Measurements from ENCODE around the gene A4GALT. TPM values are rescaled to one million over a fixed set of nuclear protein-coding genes. Genes with fewer than 3 reads are reported as not detected.

Gene A4GALT
- total RNA-seq, 5 donors from 2014 or later (not counting 1 experiment from before 2014, with no cell fraction given) = 0.26 to 0.60 (median 0.46) TPM; not detected in 2

DNA sequence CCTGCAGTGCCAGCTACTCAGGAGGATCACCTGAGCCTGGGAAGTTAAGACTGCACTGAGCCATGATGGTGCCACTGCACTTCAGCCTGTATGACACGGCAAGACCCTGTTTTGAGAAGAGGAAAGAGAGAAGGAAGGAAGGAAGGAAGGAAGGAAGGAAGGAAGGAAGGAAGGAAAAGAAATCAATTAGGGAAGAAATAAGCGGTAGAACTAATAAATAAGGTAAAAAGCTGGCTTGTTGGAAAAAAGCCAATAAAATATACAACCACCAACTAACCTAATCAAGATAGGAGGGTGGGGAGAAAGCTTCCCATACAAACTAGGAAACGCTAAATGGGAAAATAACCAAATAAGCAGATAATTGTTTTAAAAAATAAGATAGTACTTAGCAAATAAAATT lies 12.3 kb downstream of the A4GALT start:
- H3K36me3 Mint-ChIP-seq = peaks cover 2% of the 10 kb centered on the region
- H3K27ac ChIP-seq (ENCODE audit: low read length) = no peak overlapping the region
- H3K9me3 Mint-ChIP-seq = peaks cover 3 to 11% (median 7%) of the 10 kb centered on the region in 3 donors
- no peaks in the 10 kb centered on the region for H3K9me3 ChIP-seq
- no peak overlapping the region for H3K27ac Mint-ChIP-seq
- ChIA-PET POLR2A (interaction anchor here in 1 of 2 donors (0.6 to 0.8 kb wide), 2 partner anchors 20 to 891 kb away, joined by 3 to 4 read pairs; no protein-coding TSS in a partner anchor), CTCF (no interaction called here)
- ATAC-seq (replicated peaks in 1 of 4) (no peak), DNase-seq (no peak)
- H3K36me3 ChIP-seq (ENCODE audit: control insufficient read depth in 2 of 2, extremely low read depth in 1 of 2, insufficient read depth in 1 of 2, low read length in 1 of 2) = no peaks in the 10 kb centered on the region
- H3K4me3 Mint-ChIP-seq = no peak overlapping the region
- no peaks in the 10 kb centered on the region for H3K4me1 Mint-ChIP-seq
- H3K27me3 ChIP-seq (replicated peaks in 1 of 2; ENCODE audit: control insufficient read depth in 2 of 2, extremely low read depth in 1 of 2, insufficient read depth in 2 of 2, low read length in 1 of 2) = peaks cover 0 to 33% of the 10 kb centered on the region in 2 experiments
- no peak overlapping the region for H3K4me3 ChIP-seq (ENCODE audit: control insufficient read depth in 1 of 2, extremely low read depth in 1 of 2, low read length in 1 of 2)
- H3K27me3 Mint-ChIP-seq = peaks cover 15 to 19% of the 10 kb centered on the region in 2 donors
- WGBS (ENCODE audit: insufficient coverage) = 83% methylated on average over 1 of the region's 3 CpGs
- H3K4me1 ChIP-seq (ENCODE audit: control insufficient read depth in 1 of 2, extremely low read depth in 1 of 2, insufficient read depth in 2 of 2, low read length in 2 of 2) = no peaks in the 10 kb centered on the region

DNA sequence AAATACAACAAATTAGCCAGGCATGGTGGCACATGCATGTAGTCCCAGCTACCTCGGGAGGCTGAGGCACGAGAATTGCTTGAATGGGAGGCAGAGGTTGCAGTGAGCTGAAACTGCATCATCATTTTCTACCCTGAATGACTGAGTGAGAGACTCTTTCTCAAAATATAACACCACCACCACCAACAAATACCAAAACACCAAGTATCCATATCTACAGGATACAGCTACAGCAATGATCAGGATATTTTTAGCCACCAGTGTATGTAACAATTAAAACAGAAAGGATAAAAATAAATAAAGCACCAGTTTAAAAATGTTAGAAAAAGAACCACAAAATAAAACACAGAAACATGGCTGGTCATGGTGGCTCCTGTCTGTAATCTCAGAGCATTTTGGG lies 13.2 kb downstream of the A4GALT start:
- no CpG with 5 or more reads among the region's 2 CpGs for WGBS (ENCODE audit: insufficient coverage)
- ChIA-PET POLR2A (no interaction called here), CTCF (no interaction called here)
- Mint-ChIP-seq H3K27ac (no peak overlapping the region), H3K4me1 (no peaks in the 10 kb centered on the region), H3K9me3 (peaks cover 3 to 11% (median 7%) of the 10 kb centered on the region in 3 donors), H3K4me3 (no peak overlapping the region), H3K27me3 (peaks cover 10 to 13% of the 10 kb centered on the region in 2 donors), H3K36me3 (peaks cover 2% of the 10 kb centered on the region)
- Histone ChIP-seq H3K36me3 (ENCODE audit: control insufficient read depth in 2 of 2, extremely low read depth in 1 of 2, insufficient read depth in 1 of 2, low read length in 1 of 2) (no peaks in the 10 kb centered on the region), H3K27ac (ENCODE audit: low read length) (no peak overlapping the region), H3K27me3 (replicated peaks in 1 of 2; ENCODE audit: control insufficient read depth in 2 of 2, extremely low read depth in 1 of 2, insufficient read depth in 2 of 2, low read length in 1 of 2) (peaks cover 0 to 31% of the 10 kb centered on the region in 2 experiments), H3K4me3 (ENCODE audit: control insufficient read depth in 1 of 2, extremely low read depth in 1 of 2, low read length in 1 of 2) (no peak overlapping the region), H3K4me1 (ENCODE audit: control insufficient read depth in 1 of 2, extremely low read depth in 1 of 2, insufficient read depth in 2 of 2, low read length in 2 of 2) (no peaks in the 10 kb centered on the region), H3K9me3 (no peaks in the 10 kb centered on the region)
- ATAC-seq (replicated peaks in 1 of 4) (no peak), DNase-seq (no peak)

DNA sequence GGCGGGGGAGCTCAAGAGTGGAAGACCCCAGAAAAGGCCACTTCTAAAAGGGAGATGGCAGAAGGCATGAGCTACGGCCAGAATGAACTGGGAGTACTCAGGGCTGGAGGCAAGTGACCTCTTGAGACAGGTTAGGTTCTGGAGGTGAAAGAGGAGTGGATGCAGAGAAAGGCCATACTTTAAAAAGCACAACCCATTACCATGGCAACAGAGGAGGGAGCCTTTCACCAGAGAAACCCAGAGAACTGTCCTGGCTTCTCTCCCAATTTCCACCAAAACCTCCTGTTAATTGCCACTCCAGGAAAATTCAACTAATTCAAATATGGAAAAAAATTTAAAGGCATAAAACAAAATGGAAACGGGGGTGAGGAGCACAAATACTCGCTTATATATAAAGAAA lies 15.8 kb downstream of the A4GALT start:
- WGBS (ENCODE audit: insufficient coverage) = 100% methylated on average over 1 of the region's 4 CpGs
- no peak overlapping the region for H3K4me3 Mint-ChIP-seq
- peaks cover 2% of the 10 kb centered on the region for H3K36me3 Mint-ChIP-seq
- peaks cover 3 to 10% (median 5%) of the 10 kb centered on the region in 3 donors for H3K9me3 Mint-ChIP-seq
- H3K27me3 Mint-ChIP-seq = peaks cover 7 to 9% of the 10 kb centered on the region in 2 donors
- ChIA-PET POLR2A (no interaction called here), CTCF (no interaction called here)
- Histone ChIP-seq H3K4me1 (ENCODE audit: control insufficient read depth in 1 of 2, extremely low read depth in 1 of 2, insufficient read depth in 2 of 2, low read length in 2 of 2) (no peaks in the 10 kb centered on the region), H3K27me3 (replicated peaks in 1 of 2; ENCODE audit: control insufficient read depth in 2 of 2, extremely low read depth in 1 of 2, insufficient read depth in 2 of 2, low read length in 1 of 2) (peaks cover 0 to 33% of the 10 kb centered on the region in 2 experiments), H3K36me3 (ENCODE audit: control insufficient read depth in 2 of 2, extremely low read depth in 1 of 2, insufficient read depth in 1 of 2, low read length in 1 of 2) (no peaks in the 10 kb centered on the region), H3K27ac (ENCODE audit: low read length) (no peak overlapping the region), H3K4me3 (ENCODE audit: control insufficient read depth in 1 of 2, extremely low read depth in 1 of 2, low read length in 1 of 2) (no peak overlapping the region), H3K9me3 (no peaks in the 10 kb centered on the region)
- DNase-seq = no peak
- no peak for ATAC-seq (replicated peaks in 1 of 4)
- H3K4me1 Mint-ChIP-seq = no peaks in the 10 kb centered on the region
- no peak overlapping the region for H3K27ac Mint-ChIP-seq

DNA sequence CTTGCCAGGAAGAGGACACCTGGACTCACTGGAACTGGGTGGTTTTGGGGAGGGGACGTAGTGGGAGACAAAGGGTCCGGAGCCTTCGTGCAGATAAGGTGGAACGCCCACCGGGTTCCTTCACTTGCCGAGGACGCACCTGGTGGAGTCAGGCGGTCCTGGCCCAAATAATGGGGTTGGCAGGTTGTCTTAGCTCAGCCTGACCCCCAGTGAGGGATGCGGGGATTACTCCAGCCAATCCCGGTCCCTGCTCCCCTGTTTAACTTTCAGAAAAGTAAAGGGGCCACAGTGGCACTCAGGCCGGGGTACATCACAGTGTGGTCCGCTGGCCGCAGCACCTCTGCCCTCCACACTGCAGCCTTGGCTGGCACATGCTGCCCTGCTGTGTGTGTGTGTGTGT lies 18.0 kb downstream of the A4GALT start:
- CTCF ChIA-PET = no interaction called here
- H3K27me3 ChIP-seq (replicated peaks in 1 of 2; ENCODE audit: control insufficient read depth in 2 of 2, extremely low read depth in 1 of 2, insufficient read depth in 2 of 2, low read length in 1 of 2) = peaks cover 0 to 24% of the 10 kb centered on the region in 2 experiments
- Mint-ChIP-seq H3K9me3 (no peaks in the 10 kb centered on the region), H3K27ac (no peak overlapping the region), H3K4me3 (no peak overlapping the region), H3K36me3 (no peaks in the 10 kb centered on the region), H3K4me1 (no peaks in the 10 kb centered on the region), H3K27me3 (peaks cover 5 to 7% of the 10 kb centered on the region in 2 donors)
- no peak for ATAC-seq (replicated peaks in 1 of 4)
- no peaks in the 10 kb centered on the region for H3K9me3 ChIP-seq
- H3K4me1 ChIP-seq (ENCODE audit: control insufficient read depth in 1 of 2, extremely low read depth in 1 of 2, insufficient read depth in 2 of 2, low read length in 2 of 2) = no peaks in the 10 kb centered on the region
- no peak for DNase-seq
- POLR2A ChIA-PET = no interaction called here
- H3K4me3 ChIP-seq (ENCODE audit: control insufficient read depth in 1 of 2, extremely low read depth in 1 of 2, low read length in 1 of 2) = no peak overlapping the region
- H3K36me3 ChIP-seq (ENCODE audit: control insufficient read depth in 2 of 2, extremely low read depth in 1 of 2, insufficient read depth in 1 of 2, low read length in 1 of 2) = no peaks in the 10 kb centered on the region
- H3K27ac ChIP-seq (ENCODE audit: low read length) = no peak overlapping the region
- 91% methylated on average over 12 of the region's 13 CpGs for WGBS (ENCODE audit: insufficient coverage)

DNA sequence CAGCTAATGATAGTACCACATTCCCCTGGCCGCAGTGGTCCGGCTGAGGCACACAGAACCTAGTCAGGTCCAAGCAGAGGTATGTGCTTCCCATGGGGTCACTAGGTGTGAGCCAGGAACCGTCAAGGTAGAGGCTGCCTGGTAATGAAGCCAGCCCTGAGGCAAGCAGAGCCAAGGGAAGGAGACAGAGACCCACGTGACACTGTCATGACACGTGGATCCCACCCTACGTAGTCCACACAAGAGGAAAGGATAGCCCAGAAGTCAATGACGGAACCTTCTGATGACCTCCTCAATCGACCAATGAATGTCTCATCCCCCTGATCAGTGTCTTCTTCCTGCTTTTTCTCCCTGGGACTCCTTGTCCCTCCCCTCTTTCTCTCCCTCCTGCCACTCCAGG lies 19.0 kb downstream of the A4GALT start:
- WGBS (ENCODE audit: insufficient coverage) = 75% methylated on average over 8 of the region's 8 CpGs
- Histone ChIP-seq H3K27ac (ENCODE audit: low read length) (no peak overlapping the region), H3K4me1 (ENCODE audit: control insufficient read depth in 1 of 2, extremely low read depth in 1 of 2, insufficient read depth in 2 of 2, low read length in 2 of 2) (no peaks in the 10 kb centered on the region), H3K27me3 (replicated peaks in 1 of 2; ENCODE audit: control insufficient read depth in 2 of 2, extremely low read depth in 1 of 2, insufficient read depth in 2 of 2, low read length in 1 of 2) (peaks cover 0 to 22% of the 10 kb centered on the region in 2 experiments), H3K36me3 (ENCODE audit: control insufficient read depth in 2 of 2, extremely low read depth in 1 of 2, insufficient read depth in 1 of 2, low read length in 1 of 2) (no peaks in the 10 kb centered on the region), H3K4me3 (ENCODE audit: control insufficient read depth in 1 of 2, extremely low read depth in 1 of 2, low read length in 1 of 2) (no peak overlapping the region), H3K9me3 (no peaks in the 10 kb centered on the region)
- Mint-ChIP-seq H3K27ac (no peak overlapping the region), H3K36me3 (no peaks in the 10 kb centered on the region), H3K4me1 (no peaks in the 10 kb centered on the region), H3K9me3 (no peaks in the 10 kb centered on the region), H3K4me3 (no peak overlapping the region), H3K27me3 (peaks cover 4 to 5% of the 10 kb centered on the region in 2 donors)
- DNase-seq = no peak
- ChIA-PET POLR2A (no interaction called here), CTCF (interaction anchor here in 1 of 2 donors (0.5 kb wide), 1 partner anchor 685 kb away, joined by 3 read pairs; no protein-coding TSS in a partner anchor)
- no peak for ATAC-seq (replicated peaks in 1 of 4)

DNA sequence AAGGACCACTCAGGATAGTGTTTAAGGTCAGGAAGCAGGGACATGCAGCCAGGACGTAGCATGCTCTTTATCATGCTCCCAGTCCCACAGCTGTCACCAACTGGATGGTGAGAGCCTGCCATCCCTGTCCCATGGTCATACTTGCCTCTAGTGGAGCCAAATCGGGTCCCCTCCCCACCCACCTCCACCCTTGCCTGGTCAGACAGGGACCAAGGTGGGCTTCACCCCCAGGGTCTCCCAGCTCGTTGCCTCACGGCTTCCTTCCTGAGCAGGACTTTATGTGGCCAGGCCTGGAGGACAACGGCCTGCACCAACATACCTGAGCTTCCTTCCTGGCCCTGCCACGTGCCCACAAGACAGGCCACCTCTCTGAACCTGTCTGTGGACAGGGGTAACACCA lies 19.8 kb downstream of the A4GALT start:
- POLR2A ChIA-PET = no interaction called here
- Mint-ChIP-seq H3K4me3 (no peak overlapping the region), H3K27me3 (peaks cover 4 to 5% of the 10 kb centered on the region in 2 donors), H3K27ac (no peak overlapping the region), H3K36me3 (no peaks in the 10 kb centered on the region), H3K9me3 (no peaks in the 10 kb centered on the region), H3K4me1 (no peaks in the 10 kb centered on the region)
- no peak overlapping the region for H3K27ac ChIP-seq (ENCODE audit: low read length)
- 66% methylated on average over 4 of the region's 6 CpGs for WGBS (ENCODE audit: insufficient coverage)
- CTCF ChIA-PET = no interaction called here
- H3K4me3 ChIP-seq (ENCODE audit: control insufficient read depth in 1 of 2, extremely low read depth in 1 of 2, low read length in 1 of 2) = no peak overlapping the region
- peaks cover 0 to 22% of the 10 kb centered on the region in 2 experiments for H3K27me3 ChIP-seq (replicated peaks in 1 of 2; ENCODE audit: control insufficient read depth in 2 of 2, extremely low read depth in 1 of 2, insufficient read depth in 2 of 2, low read length in 1 of 2)
- no peaks in the 10 kb centered on the region for H3K36me3 ChIP-seq (ENCODE audit: control insufficient read depth in 2 of 2, extremely low read depth in 1 of 2, insufficient read depth in 1 of 2, low read length in 1 of 2)
- H3K4me1 ChIP-seq (ENCODE audit: control insufficient read depth in 1 of 2, extremely low read depth in 1 of 2, insufficient read depth in 2 of 2, low read length in 2 of 2) = no peaks in the 10 kb centered on the region
- ATAC-seq (replicated peaks in 1 of 4) (no peak), DNase-seq (no peak)
- no peaks in the 10 kb centered on the region for H3K9me3 ChIP-seq

DNA sequence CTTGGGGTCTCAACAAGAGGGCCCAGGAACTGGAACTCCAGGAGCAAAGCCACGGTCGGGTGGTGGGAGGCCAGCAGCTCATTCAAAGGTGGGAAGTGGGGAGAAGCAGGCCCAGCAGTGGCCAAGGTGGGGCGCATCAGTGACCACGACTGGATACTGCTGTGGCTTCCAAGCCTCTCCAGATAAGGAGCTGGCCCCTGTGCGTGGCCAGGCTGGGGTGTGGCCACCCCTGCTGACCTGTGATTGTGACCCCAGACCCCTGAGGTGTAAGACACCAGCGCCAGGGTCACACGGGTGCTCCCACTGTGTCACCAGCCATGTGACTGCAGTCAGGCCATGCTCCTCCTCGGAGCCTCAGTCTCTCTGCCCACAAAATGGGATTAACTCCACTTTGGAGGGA lies 20.3 kb downstream of the A4GALT start:
- Mint-ChIP-seq H3K36me3 (no peaks in the 10 kb centered on the region), H3K27me3 (peaks cover 4 to 5% of the 10 kb centered on the region in 2 donors), H3K9me3 (no peaks in the 10 kb centered on the region), H3K4me3 (no peak overlapping the region), H3K4me1 (no peaks in the 10 kb centered on the region), H3K27ac (no peak overlapping the region)
- Histone ChIP-seq H3K4me1 (ENCODE audit: control insufficient read depth in 1 of 2, extremely low read depth in 1 of 2, insufficient read depth in 2 of 2, low read length in 2 of 2) (no peaks in the 10 kb centered on the region), H3K9me3 (no peaks in the 10 kb centered on the region), H3K27me3 (replicated peaks in 1 of 2; ENCODE audit: control insufficient read depth in 2 of 2, extremely low read depth in 1 of 2, insufficient read depth in 2 of 2, low read length in 1 of 2) (peaks cover 0 to 22% of the 10 kb centered on the region in 2 experiments), H3K4me3 (ENCODE audit: control insufficient read depth in 1 of 2, extremely low read depth in 1 of 2, low read length in 1 of 2) (no peak overlapping the region), H3K27ac (ENCODE audit: low read length) (no peak overlapping the region), H3K36me3 (ENCODE audit: control insufficient read depth in 2 of 2, extremely low read depth in 1 of 2, insufficient read depth in 1 of 2, low read length in 1 of 2) (no peaks in the 10 kb centered on the region)
- POLR2A ChIA-PET = no interaction called here
- WGBS (ENCODE audit: insufficient coverage) = 86% methylated on average over 8 of the region's 8 CpGs
- no peak for ATAC-seq (replicated peaks in 1 of 4)
- no peak for DNase-seq
- CTCF ChIA-PET = no interaction called here

Data from T-cell (primary cell).